Endothelial cell of umbilical vein (primary cell): Measurements from ENCODE around the gene GNAQ. TPM values are rescaled to one million over a fixed set of nuclear protein-coding genes. Genes with fewer than 3 reads are reported as not detected.

ENCODE experiments used
- BruUV-seq: library from RNA; stranded (reverse); fragments of 400-500 nt; replicated peaks from 2 replicates; lab custom pipeline; 2021; lab: Mats Ljungman, UMichigan
- CTCF ChIA-PET: fragments of 300-600, 350-600 bp; sonication (Branson Sonifier 250); formaldehyde crosslinking; loops from one replicate; lab custom pipeline; 2021; ENCODE audit warnings: antibody characterized with exemption, inconsistent platforms; lab: Charles Lee
- POLR2A ChIA-PET: fragments of 300-600, 350-600 bp; sonication (Branson Sonifier 250); formaldehyde crosslinking; loops from one replicate; lab custom pipeline; 2021; ENCODE audit warnings: antibody characterized with exemption, inconsistent platforms; lab: Charles Lee
- DNase-seq: peaks from one replicate; pipeline ENCODE4 v3.0.0-alpha.2; 2011; ENCODE audit warnings: low read depth, low spot score
- FAIRE-seq: peaks from 2 replicates; lab custom pipeline; 2011; peaks lifted over from hg19 to GRCh38; lab: Jason Lieb, UNC
- H2AFZ ChIP-seq: 2 replicates; pipeline ENCODE4 v1.6.0; 2012; ENCODE audit warnings: low read depth, low read length, control low read depth, inconsistent platforms
- H3K27ac ChIP-seq: 2 replicates; pipeline ENCODE4 v1.5.1; 2011; ENCODE audit warnings: low read depth, mild to moderate bottlenecking, control low read depth, low read length, moderate library complexity; ENCODE audit not compliant: insufficient read depth
- H3K27me3 ChIP-seq, 2 experiments: 2 replicates each; pipeline versions ENCODE4 v1.6.0 to v1.6.1; 2011; ENCODE audit warnings: low read length in 2 of 2, mixed read lengths in 1 of 2; ENCODE audit not compliant: control insufficient read depth in 2 of 2, insufficient read depth in 2 of 2
- H3K36me3 ChIP-seq, 2 experiments: 2 replicates in 1 of 2; 3 replicates in 1 of 2; pipeline ENCODE4 v1.5.1; 2011; ENCODE audit warnings: low read length in 2 of 2, mild to moderate bottlenecking in 1 of 2, moderate library complexity in 1 of 2; ENCODE audit not compliant: control insufficient read depth in 2 of 2, insufficient read depth in 2 of 2; ENCODE audit errors: extremely low read depth in 1 of 2
- H3K4me1 ChIP-seq: 3 replicates; pipeline ENCODE4 v1.5.1; 2011; ENCODE audit warnings: mild to moderate bottlenecking, low read length; ENCODE audit not compliant: control insufficient read depth, insufficient read depth; ENCODE audit errors: extremely low read depth
- H3K4me2 ChIP-seq: 2 replicates; pipeline ENCODE4 v1.6.1; 2011; ENCODE audit warnings: low read length, control low read depth, mixed read lengths; ENCODE audit not compliant: insufficient read depth
- H3K4me3 ChIP-seq, 3 experiments: fragments of 200-600 bp in 1 of 3; sonication (generic), shearing (Covaris generic) in 1 of 3; replicated peaks in 1 of 3; 2 replicates each; pipeline ENCODE4 v1.5.1; 2011 to 2016; ENCODE audit warnings: control low read depth in 3 of 3, low read length in 3 of 3, mild to moderate bottlenecking in 2 of 3, inconsistent platforms in 1 of 3, low read depth in 1 of 3, moderate library complexity in 1 of 3; ENCODE audit not compliant: insufficient read depth in 1 of 3
- H3K79me2 ChIP-seq: 2 replicates; pipeline ENCODE4 v1.6.0; 2012; ENCODE audit warnings: low read length, inconsistent platforms; ENCODE audit not compliant: control insufficient read depth, insufficient read depth
- H3K9ac ChIP-seq: replicated peaks from 2 replicates; pipeline ENCODE3; 2011; ENCODE audit warnings: low read length, control low read depth; ENCODE audit not compliant: insufficient read depth; ENCODE audit errors: extremely low read depth
- H3K9me1 ChIP-seq: replicated peaks from 3 replicates; pipeline ENCODE4 v1.6.0; 2011; ENCODE audit warnings: mild to moderate bottlenecking, low read length; ENCODE audit not compliant: control insufficient read depth, insufficient read depth; ENCODE audit errors: extremely low read depth
- H3K9me3 ChIP-seq: replicated peaks from 2 replicates; pipeline ENCODE4 v1.5.1; 2012; ENCODE audit warnings: low read length, inconsistent platforms; ENCODE audit not compliant: control insufficient read depth, insufficient read depth
- H4K20me1 ChIP-seq: replicated peaks from 2 replicates; pipeline ENCODE3; 2011; ENCODE audit warnings: mild to moderate bottlenecking, low read length; ENCODE audit not compliant: control insufficient read depth, insufficient read depth; ENCODE audit errors: extremely low read depth
- CTCF ChIP-seq, 2 donors: IDR thresholded peaks; 1 replicate in 1 of 2; 2 replicates in 1 of 2; pipeline ENCODE4 v1.5.1; 2011; ENCODE audit warnings: low read length in 2 of 2, mild to moderate bottlenecking in 2 of 2, moderate library complexity in 2 of 2, control low read depth in 1 of 2, inconsistent platforms in 1 of 2, low read depth in 1 of 2; ENCODE audit not compliant: insufficient read depth in 1 of 2; ENCODE audit errors: extremely low read depth in 1 of 2
- EZH2 ChIP-seq: IDR thresholded peaks from 2 replicates; pipeline ENCODE4 v1.6.1; 2012; ENCODE audit warnings: borderline replicate concordance, low read depth, mild to moderate bottlenecking, moderate library complexity, low read length, inconsistent platforms; ENCODE audit not compliant: severe bottlenecking
- FOS ChIP-seq: IDR thresholded peaks from 2 replicates; pipeline ENCODE4 v1.6.1; 2011; ENCODE audit warnings: mild to moderate bottlenecking, low read length, moderate library complexity, borderline replicate concordance; ENCODE audit not compliant: insufficient read depth
- GATA2 ChIP-seq: IDR thresholded peaks from 2 replicates; pipeline ENCODE4 v1.7.0; 2011; ENCODE audit warnings: low read depth, mild to moderate bottlenecking, moderate library complexity, mixed read lengths, low read length; ENCODE audit not compliant: insufficient read length, insufficient read depth
- JUN ChIP-seq: IDR thresholded peaks from 2 replicates; pipeline ENCODE4 v1.6.1; 2011; ENCODE audit warnings: borderline replicate concordance, low read depth; ENCODE audit not compliant: insufficient read length, insufficient read depth
- MAX ChIP-seq: IDR thresholded peaks from 2 replicates; pipeline ENCODE4 v1.6.1; 2011; ENCODE audit not compliant: insufficient read depth, insufficient read length
- MYC ChIP-seq: IDR thresholded peaks from one replicate; pipeline ENCODE4 v1.6.1; 2011; ENCODE audit warnings: mild to moderate bottlenecking, low read depth, low read length
- POLR2A ChIP-seq: IDR thresholded peaks from 2 replicates; pipeline ENCODE4 v1.6.1; 2012; ENCODE audit warnings: low read depth, mild to moderate bottlenecking, control low read depth, low read length
- POLR2AphosphoS5 ChIP-seq: IDR thresholded peaks from 2 replicates; pipeline ENCODE4 v1.6.1; 2012; ENCODE audit warnings: low read depth, mild to moderate bottlenecking, control low read depth, low read length, moderate library complexity; ENCODE audit not compliant: insufficient read depth
- dilution Hi-C: fragments of 300-500 bp; cut with MboI; formaldehyde crosslinking; loops from one replicate; pipeline ENCODE4 v1.15.0; 2019; ENCODE audit warnings: low sequenced_read_pairs; ENCODE audit not compliant: extremely low pct_ligation_motif_present
- intact Hi-C: fragments of 100-400 bp; cut with micrococcal nuclease; formaldehyde crosslinking; loops from one replicate; pipeline ENCODE4 v1.10.0; 2022
- polyA plus RNA-seq, 4 experiments: library from polyadenylated mRNA; depleted of rRNA in 3 of 4; stranded (reverse) in 3 of 4; unstranded in 1 of 4; fragments of >200 nt; gene quantifications; 2 replicates each; pipeline versions ENCODE4 v1.2.1 to v1.2.3, GENCODE V29; 2011 to 2012; ENCODE audit warnings: missing spikeins in 1 of 4
- total RNA-seq: library from RNA; stranded (reverse); gene quantifications from 2 replicates; pipeline ENCODE4 v1.2.3, GENCODE V29; 2021

The GNAQ gene
- total and polyA plus RNA-seq, 2 donors (not counting 3 experiments of a cell fraction or from before 2014, with no cell fraction given) = 26.1 to 67.3 TPM

- no peak for FAIRE-seq
- Histone ChIP-seq H3K9ac (no peak overlapping the region), H3K79me2 (no peaks in the 10 kb centered on the region), H4K20me1 (no peaks in the 10 kb centered on the region), H3K9me3 (no peaks in the 10 kb centered on the region), H3K36me3 (peaks cover 0 to 2% of the 10 kb centered on the region in 2 experiments), H3K27ac (no peak overlapping the region), H3K9me1 (no peaks in the 10 kb centered on the region), H3K4me3 (no peak overlapping the region), H3K27me3 (no peaks in the 10 kb centered on the region), H3K4me2 (no peak overlapping the region), H3K4me1 (peaks cover 23% of the 10 kb centered on the region), H2AFZ (no peak overlapping the region)
- DNase-seq = no peak
- intact Hi-C loops (no loop called here), dilution Hi-C loops (no loop called here)
- no TSS peak for BruUV-seq
- TF ChIP-seq POLR2A (no peak), GATA2 (peak; percentile 10)
- CTCF ChIA-PET = no interaction called here
- POLR2A ChIA-PET = interaction anchor here (0.7 kb wide), 1 partner anchor 13 kb away, joined by 4 read pairs; no protein-coding TSS in a partner anchor
These were observed 222.1 kb downstream of the GNAQ start for GRCh38 chr9:77809552-77809951.

- H3K4me3 ChIP-seq = no peak overlapping the region
- DNase-seq (no peak), FAIRE-seq (no peak)
- TF ChIP-seq MYC = no peak
- no peak for TF ChIP-seq FOS
- no peak for TF ChIP-seq JUN
- no peak for TF ChIP-seq GATA2
- TF ChIP-seq POLR2A = no peak
- no peak for TF ChIP-seq MAX
- no peak for TF ChIP-seq EZH2
- no peak for TF ChIP-seq POLR2AphosphoS5
- TF ChIP-seq CTCF (IDR thresholded peaks at IDR 0.05; ENCODE audit: extremely low read depth in 1 of 2, insufficient read depth in 1 of 2, low read depth in 1 of 2, low read length in 2 of 2) = no peak
- no TSS peak for BruUV-seq
- H3K27ac ChIP-seq = no peak overlapping the region
- dilution Hi-C loops = no loop called here
- H3K9me3 ChIP-seq = no peaks in the 10 kb centered on the region
- H3K9ac ChIP-seq = no peak overlapping the region
- CTCF ChIA-PET = no interaction called here
- no peaks in the 10 kb centered on the region for H3K27me3 ChIP-seq
- no peaks in the 10 kb centered on the region for H3K79me2 ChIP-seq
- no peaks in the 10 kb centered on the region for H4K20me1 ChIP-seq
- H3K4me2 ChIP-seq = no peak overlapping the region
- no peaks in the 10 kb centered on the region for H3K9me1 ChIP-seq
- no peak overlapping the region for H2AFZ ChIP-seq
- peaks cover 23% of the 10 kb centered on the region for H3K4me1 ChIP-seq
- POLR2A ChIA-PET = no interaction called here
- H3K36me3 ChIP-seq = peaks cover 0 to 2% of the 10 kb centered on the region in 2 experiments
- intact Hi-C loops = no loop called here
These were observed 222.9 kb downstream of the GNAQ start for GRCh38 chr9:77808751-77809081.
